CD4-positive, alpha-beta T cell treated with Interferon gamma for 1 hour (primary cell): ENCODE data around the gene C13orf46.

ENCODE experiments used
- DNase-seq: peaks from one replicate; pipeline ENCODE4 v3.0.0-alpha.2; 2020

Gene C13orf46

GRCh38 chr13:113952983-113953520 lies 20.8 kb downstream of the C13orf46 start:
- DNase-seq: no peak

GRCh38 chr13:113952151-113952982 lies 21.5 kb downstream of the C13orf46 start:
- no peak for DNase-seq

- DNase-seq: peak; percentile 64
These were observed 22.5 kb downstream of the C13orf46 start for GRCh38 chr13:113951246-113951999.

- no peak for DNase-seq
These were observed 23.2 kb downstream of the C13orf46 start for GRCh38 chr13:113950451-113951245.

GRCh38 chr13:113949546-113949945 lies 24.3 kb downstream of the C13orf46 start:
- no peak for DNase-seq

- DNase-seq: no peak
These were observed 25.7 kb downstream of the C13orf46 start for GRCh38 chr13:113948034-113948742.

- no peak for DNase-seq
These were observed 26.4 kb downstream of the C13orf46 start for GRCh38 chr13:113947311-113948033.

- no peak for DNase-seq
These were observed 27.3 kb downstream of the C13orf46 start for GRCh38 chr13:113946409-113947181.

- no peak for DNase-seq
These were observed 27.9 kb downstream of the C13orf46 start for GRCh38 chr13:113945857-113946408.

- no peak for DNase-seq
These were observed 29.9 kb downstream of the C13orf46 start for GRCh38 chr13:113943821-113944565.

- DNase-seq: no peak
These were observed 31.2 kb downstream of the C13orf46 start for GRCh38 chr13:113942591-113943103.

GRCh38 chr13:113941571-113942191 lies 32.2 kb downstream of the C13orf46 start:
- DNase-seq: no peak

GRCh38 chr13:113939944-113940297 lies 34.0 kb downstream of the C13orf46 start:
- no peak for DNase-seq

GRCh38 chr13:113939129-113939943 lies 34.5 kb downstream of the C13orf46 start:
- DNase-seq: no peak

GRCh38 chr13:113938716-113939115 lies 35.2 kb downstream of the C13orf46 start:
- DNase-seq: no peak

- no peak for DNase-seq
These were observed 35.6 kb downstream of the C13orf46 start for GRCh38 chr13:113938246-113938645.

- no peak for DNase-seq
These were observed 36.2 kb downstream of the C13orf46 start for GRCh38 chr13:113937527-113938180.

GRCh38 chr13:113937073-113937472 lies 36.8 kb downstream of the C13orf46 start:
- no peak for DNase-seq
